GM21367 (cell line): Measurements from ENCODE around the gene TTC5.
A peak's percentile ranks its signal among the peaks of the same experiment; 100 is the strongest.
"Not testable (repeated sequence)": the region's sequence is repeated elsewhere in the genome, so short reads cannot be mapped to it uniquely, and the experiment has no call there.

ENCODE experiments used
- ATAC-seq: cut with Tn5 transposase; IDR thresholded peaks from one replicate; pipeline ENCODE4 v1.9.1; 2021; ENCODE audit not compliant: unreplicated experiment

TTC5 gene, protein sequence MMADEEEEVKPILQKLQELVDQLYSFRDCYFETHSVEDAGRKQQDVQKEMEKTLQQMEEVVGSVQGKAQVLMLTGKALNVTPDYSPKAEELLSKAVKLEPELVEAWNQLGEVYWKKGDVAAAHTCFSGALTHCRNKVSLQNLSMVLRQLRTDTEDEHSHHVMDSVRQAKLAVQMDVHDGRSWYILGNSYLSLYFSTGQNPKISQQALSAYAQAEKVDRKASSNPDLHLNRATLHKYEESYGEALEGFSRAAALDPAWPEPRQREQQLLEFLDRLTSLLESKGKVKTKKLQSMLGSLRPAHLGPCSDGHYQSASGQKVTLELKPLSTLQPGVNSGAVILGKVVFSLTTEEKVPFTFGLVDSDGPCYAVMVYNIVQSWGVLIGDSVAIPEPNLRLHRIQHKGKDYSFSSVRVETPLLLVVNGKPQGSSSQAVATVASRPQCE

DNA sequence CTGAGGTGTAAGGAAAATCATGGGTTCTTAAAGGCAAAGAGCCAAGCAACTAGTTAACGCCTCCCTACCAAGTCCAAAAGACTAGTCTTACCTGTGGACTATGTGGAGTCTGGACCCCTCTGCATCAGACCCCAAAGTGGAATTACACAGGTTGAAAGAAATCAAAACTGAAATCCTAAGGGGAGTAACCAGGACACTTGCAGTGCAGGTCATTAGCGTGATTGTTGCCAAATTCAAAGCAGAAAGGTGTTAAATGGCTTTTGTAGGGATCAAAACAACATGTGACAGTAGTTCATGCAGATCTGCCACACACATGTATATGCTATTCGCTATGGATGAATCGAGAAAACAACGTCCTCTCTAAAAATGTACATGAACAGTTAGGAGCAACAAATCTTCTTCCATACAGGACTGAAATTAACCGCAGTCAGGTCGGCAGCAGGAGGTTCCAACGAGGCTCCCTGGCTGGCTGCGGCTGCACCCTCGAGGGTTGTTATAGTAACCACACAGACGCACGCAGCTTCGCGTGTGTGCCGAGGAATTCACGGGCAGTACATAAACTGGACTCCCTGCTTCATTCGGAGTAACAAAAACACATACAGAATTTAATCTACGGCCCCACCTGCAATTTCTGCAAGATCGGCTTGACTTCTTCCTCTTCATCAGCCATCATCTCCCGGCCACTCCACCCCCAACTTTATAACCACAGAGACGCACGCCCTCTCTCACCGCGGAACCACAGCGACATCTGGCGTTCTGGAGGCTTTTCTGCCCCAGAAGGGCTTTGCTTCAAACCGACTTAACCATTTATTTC lies at the start of gene TTC5:
TTC5 (minus strand) TSS at position 687 of the 814 bp plus-strand sequence; CDS start at position 673, 14 bp downstream.
- peak; percentile 96 for ATAC-seq

DNA sequence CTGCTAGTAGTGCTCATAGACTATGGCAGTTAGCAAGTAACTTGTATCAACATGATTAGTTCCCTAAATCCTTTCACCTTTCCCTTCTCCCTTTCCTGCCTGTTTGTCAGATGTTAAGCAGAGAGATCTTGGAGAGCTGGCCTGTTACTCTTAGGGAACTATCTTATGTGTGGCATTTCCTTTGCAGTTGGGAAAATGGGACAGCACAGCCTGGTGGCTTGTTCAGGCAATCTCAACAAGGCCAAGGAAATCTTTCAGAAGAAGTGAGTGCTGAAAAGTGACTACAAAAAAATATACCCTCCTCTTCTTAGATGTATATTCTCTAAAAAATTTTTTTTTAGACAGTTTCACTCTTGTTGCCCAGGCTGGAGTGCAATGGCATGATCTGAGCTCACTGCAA lies 45.1 kb upstream of the TTC5 start:
- ATAC-seq: no peak

DNA sequence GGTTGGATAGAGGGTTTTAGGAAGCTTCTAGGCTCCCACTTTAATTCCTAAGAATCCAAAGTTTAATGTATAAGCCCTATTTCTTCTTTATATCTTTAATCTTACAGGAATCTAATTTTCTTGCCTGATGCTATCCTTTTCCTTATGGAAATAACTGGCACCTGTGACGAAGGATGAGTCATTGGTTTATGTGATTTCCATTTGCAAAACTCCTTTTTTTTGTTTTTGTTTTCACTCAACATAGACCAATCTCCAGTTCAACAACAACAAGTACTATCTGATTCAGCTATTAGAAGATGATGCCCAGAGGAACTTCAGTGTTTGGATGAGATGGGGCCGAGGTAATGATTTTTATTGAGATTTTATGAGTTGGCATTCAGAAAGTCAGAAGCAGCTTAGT lies 44.5 kb upstream of the TTC5 start:
- no peak for ATAC-seq

DNA sequence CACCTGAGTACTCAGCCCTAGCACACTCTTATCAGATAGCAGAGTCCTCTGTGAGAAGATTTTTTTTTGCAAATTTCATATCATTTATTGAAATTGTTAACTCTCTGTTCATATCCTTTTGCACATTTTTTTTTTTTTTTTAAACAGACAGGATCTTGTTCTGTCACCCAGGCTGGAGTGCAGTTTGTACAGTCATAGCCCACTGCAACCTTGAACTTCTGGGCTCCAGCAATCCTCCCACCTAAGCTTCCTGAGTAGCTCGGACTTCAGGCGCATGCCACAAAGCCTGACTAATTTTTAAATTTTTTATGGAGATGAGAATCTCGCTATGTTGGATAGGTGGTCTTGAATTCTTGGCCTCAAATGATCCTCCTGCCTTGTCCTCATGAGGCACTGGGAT lies 42.0 kb upstream of the TTC5 start:
- no peak for ATAC-seq

DNA sequence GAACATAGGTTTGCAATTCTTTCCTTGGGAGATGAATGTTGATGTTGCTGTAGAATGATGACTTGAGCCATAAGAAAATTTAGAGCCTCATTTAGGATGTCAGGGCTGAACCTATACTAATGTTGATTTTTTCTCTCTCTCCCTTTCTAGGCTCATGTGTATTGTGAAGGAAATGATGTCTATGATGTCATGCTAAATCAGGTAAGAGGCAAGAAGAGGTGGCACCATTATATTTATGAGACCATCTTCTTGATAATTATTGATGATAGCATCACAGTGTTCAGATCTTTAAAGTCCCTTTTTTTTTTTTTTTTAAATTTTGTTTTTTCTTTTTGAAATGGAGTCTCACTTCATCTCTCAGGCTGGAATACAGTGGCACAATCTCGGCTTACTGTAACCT lies 41.0 kb upstream of the TTC5 start:
- no peak for ATAC-seq

DNA sequence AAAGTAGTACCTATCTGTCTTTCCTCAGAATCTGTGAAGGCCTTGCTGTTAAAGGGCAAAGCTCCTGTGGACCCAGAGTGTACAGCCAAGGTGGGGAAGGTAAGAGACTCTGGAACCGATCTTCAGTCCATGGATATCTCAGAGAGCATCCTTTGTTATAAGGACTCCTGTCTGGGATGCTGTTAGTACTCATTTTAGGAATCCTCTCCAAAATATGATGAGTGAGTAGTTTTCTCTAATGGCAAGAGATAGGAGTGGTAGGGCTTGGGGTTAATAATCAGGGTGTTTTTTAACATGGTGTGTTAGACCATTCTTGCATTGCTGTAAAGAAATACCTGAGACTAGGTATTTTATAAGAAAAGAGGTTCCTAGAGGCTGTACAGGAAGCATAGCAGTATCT lies 39.6 kb upstream of the TTC5 start:
- ATAC-seq: no peak

DNA sequence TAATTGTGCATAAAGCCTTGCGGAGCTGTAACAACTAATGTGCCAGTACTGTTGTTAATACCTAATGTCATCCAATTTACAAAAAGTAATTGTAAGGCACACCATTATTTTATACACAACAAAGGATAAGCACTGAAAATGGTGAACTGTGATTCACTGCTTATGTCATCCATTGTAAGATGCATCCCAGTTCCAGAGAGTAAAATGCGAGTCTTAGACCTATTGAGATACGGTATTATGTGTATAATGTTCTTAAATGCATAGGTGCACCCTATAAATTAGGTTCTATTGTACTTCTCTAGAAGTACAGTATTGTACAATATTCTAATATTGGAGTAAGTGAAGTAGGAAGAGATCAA lies 38.1 kb upstream of the TTC5 start:
- ATAC-seq: no peak

DNA sequence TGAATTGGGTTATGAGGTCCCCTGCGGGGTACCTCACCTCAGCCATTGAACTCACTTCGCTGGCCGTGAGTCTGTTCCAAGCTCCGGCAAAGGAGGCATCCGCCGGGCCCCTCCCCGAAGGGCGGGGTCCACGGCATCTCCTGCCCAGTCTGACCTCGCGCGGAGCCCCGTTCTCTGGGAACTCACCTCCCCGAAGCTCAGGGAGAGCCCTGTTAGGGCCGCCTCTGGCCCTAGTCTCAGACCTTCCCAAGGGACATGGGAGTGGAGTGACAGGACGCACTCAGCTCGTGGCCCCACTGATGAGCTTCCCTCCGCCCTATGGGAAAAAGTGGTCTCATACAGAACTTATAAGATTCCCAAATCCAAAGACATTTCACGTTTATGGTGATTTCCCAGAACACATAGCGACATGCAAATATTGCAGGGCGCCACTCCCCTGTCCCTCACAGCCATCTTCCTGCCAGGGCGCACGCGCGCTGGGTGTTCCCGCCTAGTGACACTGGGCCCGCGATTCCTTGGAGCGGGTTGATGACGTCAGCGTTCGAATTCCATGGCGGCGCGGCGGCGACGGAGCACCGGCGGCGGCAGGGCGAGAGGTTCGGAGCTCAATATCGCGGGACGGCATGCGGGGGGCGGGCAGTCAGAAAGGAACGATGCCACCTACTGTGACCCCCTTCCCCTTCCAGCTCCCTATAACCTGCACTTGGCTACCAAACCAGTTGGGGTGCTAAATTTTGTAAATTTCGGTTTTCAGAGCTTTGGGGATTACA lies 37.5 kb upstream of the TTC5 start, which contains the start of gene PARP2:
PARP2 (plus strand) TSS at position 544 of the 770 bp plus-strand sequence; CDS start at position 551, 7 bp downstream.
- peak; percentile 93 for ATAC-seq

DNA sequence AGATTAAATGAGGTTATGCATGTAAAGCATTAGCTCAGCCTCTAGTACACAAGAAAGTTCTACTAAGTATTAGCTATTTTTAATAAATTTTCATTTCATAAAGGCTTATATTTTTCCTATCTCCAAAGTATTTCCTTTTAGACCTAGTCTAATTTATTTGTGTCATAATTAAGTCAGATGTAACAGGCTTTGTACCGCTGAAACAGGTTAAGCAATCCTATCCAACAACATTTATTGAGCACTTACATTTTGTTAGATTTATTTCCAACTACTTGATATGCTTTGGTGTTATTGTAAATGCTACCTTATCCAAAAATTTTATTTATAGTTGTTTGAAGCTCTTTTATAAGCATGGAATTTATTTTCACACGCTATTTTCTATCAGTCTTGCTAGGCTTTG lies 35.9 kb upstream of the TTC5 start:
- ATAC-seq: no peak

DNA sequence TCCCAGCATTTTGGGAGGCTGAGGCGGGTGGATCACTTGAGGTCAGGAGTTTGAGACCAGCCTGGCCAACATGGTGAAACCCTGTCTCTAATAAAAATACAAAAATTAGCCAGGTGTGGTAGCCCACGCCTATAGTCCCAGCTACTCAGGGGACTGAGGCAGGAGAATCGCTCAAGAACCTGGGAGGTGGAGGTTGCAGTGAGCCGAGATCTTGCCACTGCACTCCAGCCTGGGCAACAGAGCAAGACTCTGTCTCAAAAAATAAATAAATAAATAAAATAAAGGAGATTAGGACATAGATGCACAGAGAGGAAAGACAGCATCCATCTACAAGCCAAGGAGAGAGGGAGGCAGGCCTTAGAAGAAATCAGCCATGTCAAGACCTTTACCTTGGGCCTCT lies 35.3 kb upstream of the TTC5 start:
- ATAC-seq: not testable (repeated sequence)

DNA sequence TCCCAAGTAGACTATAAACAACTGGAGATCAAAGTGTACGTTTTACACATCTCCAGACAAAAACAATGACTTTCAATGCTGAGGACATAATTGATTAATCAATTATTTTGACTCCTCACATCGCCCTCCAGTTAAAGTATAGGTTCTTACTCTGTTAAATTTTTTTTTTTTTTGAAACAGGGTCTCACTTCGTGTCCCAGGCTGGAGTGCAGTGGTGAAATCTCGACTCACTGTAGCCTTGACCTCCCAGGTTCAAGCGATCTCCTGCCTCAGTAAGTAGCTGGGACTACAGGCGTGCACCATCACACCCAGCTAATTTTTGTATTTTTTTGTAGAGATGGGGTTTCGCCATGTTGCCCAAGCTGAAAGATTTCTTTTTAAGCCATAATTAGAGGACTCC lies 28.3 kb upstream of the TTC5 start:
- ATAC-seq: no peak

DNA sequence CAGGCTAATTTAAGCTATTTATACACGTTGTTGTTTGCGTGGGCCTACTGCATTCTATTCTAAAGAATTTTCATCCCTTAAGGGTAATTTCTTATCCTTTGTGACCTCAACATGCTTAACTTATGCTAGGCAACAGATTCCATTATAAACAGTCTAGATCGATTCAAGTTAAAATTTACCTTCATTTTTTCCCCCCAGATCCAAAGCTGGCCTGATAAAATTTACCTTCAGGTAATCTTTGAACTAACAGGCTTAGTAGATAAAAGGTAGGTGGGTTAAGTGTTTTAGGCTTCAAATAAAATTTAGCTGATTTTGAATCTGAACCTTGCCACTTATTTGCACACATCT lies 27.7 kb upstream of the TTC5 start:
- no peak for ATAC-seq

DNA sequence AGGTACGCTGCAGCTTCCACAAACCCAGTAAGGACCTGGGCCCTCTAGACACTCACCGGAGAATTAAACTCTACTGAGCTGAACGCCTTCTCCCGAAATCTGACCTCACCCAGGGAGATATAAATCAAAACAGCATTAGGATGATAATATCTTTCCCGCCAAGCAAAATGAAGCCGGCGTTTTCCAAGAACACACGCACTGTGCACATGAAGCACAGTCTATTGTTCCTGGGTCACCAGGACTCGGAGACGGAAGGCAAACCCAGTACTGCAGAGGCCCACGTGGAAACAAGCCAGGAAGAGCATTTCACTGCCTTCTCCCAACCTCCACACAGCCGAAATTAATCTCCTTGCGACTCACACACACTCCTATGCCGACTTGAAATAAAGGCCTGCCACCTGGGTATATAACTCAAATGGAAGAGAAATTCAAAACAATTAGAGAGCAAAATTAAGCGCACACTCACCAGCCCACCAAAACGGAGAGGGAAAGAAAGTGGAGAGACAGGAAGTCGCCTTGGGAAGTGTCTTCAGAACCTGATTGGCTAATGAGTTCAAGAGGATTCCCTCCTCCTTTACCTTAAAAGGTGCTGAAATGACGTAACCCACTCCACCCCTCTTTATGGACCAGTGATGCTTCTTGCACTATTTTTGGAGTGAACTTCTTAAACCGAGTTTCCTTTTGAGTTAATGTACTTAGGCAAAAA lies 27.2 kb upstream of the TTC5 start, which contains the start of gene CCNB1IP1:
CCNB1IP1 (minus strand) TSS at position 492 of the 706 bp plus-strand sequence. CDS start 16,756 bp downstream, outside the sequence.
- peak; percentile 98 for ATAC-seq

DNA sequence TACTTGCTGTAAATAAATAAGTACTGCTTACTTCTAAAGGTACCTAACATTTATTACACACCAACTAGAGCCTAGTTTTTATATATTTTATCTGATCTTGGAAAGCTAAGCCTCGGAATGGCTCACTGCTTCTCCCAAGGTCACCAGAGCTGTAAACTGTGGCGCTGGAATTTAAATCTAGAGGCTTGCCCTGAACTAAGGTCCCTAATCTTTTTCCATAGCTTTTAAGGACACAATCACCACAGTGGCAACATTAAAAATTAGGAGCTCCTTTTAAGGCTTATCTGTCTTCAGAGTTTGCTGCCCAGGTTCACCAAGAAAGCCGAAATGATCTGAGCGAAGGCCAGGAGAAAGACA lies 26.7 kb upstream of the TTC5 start:
- no peak for ATAC-seq

DNA sequence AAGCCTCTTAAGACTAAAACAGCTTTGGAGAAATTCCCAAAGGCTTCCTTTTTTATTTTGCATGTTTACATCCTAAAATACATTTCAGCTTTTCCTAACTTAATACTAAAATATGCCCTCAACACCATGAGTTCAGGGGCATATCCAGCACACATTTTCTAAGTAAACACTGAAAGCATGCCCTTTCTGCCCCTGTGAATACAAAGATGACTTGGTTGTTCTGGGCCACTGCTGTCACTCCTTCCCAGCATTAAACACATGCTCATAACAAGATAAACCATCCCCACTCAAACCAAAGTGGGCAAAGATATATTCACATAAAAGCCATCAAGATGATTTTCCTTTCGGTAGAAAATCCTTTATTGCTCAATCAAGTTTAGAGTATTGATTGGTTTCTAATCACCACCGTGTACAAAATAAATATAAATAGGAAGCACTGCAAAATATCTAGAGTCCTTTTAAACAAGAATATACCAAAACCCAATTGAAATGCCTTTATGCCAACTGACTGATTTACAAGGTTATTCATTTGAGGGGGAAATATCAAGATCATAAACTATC lies 25.4 kb upstream of the TTC5 start:
- ATAC-seq: no peak

DNA sequence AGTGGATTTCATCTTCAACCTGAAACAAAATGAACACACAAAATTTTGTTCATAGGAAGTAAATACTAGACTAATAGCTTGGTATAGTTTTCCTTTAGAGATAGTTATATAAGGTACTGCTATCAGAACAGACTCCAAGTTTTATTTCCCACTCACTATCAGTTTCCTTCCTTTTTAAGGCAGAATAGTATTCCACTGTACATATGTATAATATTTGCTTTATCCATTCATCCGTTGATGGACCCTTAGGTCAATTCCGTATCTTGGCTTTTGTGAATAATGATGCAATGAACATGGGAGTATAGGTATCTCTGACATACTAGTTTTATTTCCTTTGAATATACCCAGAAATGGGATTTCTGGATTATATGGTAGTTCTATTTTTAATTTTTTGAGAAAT lies 23.6 kb upstream of the TTC5 start:
- ATAC-seq: no peak

DNA sequence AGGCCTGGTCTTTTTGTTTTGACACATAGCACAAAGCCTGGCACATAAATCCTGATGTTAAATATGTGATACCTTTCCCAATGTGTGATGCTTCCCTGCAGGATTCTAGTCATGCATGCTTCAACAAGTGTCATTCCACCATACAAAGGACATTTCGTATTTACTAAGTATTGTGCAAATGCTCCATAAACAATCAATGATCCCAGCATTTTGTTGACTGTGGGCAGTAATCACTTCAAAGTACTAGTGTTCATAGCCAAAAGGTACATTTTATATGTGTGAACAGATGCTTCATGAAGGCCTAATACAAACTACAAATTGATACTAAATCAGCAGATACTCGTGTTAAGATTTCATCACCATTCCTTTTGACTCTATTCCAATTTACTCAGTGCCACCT lies 23.0 kb upstream of the TTC5 start:
- ATAC-seq: no peak

DNA sequence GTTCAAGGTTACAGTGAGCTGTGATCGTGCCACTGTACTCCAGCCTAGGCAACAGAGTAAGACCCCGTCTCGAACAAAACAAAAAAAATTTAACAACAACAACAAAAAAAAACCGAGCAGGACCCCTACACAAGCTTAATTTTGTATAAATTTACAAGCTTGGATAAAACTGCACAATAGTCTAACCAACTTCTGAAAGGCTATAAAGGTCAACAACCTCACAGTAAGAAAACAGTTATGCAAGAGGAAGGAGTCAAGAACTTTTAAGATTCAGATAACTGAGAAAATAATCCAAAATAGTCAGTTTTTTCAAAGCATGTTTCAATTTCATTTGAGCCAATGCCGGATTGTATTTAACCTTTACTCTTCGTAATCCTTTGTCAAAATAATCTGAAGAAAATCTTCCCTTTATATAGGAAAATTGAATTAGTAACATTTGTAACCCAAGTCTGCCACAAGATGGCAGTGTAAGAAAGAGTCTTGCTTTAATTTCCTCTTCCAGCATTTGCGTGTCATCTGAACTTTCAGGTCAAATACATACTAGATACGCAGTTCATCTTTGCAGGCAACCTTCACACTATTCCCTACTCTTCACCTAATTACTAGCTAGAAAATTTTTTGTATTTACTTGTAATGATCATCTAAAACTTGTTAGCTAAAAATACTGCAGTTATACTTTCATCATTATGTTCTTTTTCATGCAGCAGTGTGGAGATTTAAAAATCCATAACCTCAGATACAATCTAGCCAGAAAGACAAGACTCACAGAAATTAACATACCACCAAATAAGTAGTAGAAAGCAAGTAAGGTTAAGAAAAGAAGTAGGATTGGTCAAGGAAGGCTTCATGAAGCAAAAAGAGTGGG lies 21.5 kb upstream of the TTC5 start:
- ATAC-seq: peak; percentile 57

DNA sequence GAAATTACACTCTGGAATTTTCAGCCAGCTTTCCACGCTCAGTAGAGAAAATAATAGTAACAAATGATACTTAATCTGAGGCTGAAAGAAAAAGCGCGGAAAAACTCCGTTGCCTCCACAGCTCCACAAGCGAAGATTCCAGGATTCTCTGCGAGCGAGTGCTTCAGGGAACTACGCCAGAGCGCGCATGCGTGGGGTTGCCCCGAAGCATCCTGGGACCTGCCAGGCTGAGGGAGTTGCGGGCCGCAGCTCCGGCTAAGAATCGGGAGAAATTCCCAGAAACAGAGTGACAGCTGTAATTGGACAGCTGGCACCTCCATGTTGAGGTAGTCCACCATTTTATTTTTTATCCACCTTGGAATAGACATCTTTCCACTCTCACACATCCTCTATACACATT lies 12.0 kb upstream of the TTC5 start:
- ATAC-seq: no peak

DNA sequence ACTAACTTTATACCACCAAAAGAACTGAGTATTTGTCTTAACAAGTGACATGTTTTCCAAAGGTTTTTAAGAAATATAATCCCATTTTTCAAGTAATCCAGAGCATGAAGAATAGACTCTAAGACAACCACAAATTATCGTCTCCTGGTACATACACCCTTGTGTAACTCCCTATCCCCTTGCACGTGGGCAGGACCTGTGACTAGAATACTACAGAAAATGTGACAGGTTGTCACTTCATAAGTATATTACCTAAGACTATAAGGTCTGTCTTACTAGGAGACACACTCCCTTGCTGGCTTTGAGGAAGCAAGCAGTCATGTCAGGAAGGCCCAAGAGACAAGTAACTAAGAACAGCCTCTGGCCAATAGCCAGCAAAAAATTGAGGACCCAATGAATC lies 8.3 kb upstream of the TTC5 start:
- ATAC-seq: no peak
